NCI-H1092 treated with DMSO at 0.1 percent for 48 hours (cell line): Measurements from ENCODE around the gene CUBN.

Experiments used
- DNase-seq: peaks from one replicate; lab custom pipeline; 2025; lab: John Stamatoyannopoulos, UW

CUBN gene

DNA sequence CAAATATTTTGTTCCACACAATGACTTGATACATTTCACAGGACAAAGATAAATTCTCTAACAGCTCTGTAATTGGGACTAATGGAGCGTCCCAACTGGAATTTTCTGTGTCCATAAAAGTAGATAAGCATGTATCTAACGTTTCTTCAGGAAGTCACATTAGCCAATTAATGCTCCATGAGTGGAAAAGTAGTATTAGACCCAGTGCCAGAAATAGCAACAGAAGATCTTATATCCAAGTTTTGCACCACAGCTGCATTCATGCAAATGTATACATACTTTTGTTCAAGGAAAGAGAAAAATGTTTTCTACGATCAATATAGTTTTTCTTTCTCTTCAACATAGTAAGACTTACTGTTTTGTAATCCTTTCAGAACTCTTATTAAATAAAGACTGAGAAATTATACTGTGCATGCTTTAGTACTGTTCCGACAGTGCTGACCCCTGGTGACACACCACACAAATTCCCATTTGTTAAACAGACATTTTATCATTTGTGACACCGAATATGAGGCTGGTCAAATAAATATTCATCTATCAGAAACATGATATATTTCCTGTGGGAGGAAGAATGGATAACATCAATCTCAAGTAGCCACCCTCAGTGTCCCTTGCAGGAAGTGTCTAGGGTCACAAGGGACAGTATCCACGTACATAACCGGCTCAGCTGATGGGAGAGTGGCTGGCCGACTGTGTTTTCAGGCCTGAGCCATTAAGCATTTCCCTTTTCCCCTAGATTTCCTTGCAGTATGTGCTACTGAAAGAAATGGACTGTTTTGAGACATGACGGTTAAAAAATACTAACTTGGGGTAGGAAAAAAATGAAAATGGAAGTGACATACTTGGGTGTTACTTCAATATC, 210.3 kb downstream of the CUBN start:
- no peak for DNase-seq

DNA sequence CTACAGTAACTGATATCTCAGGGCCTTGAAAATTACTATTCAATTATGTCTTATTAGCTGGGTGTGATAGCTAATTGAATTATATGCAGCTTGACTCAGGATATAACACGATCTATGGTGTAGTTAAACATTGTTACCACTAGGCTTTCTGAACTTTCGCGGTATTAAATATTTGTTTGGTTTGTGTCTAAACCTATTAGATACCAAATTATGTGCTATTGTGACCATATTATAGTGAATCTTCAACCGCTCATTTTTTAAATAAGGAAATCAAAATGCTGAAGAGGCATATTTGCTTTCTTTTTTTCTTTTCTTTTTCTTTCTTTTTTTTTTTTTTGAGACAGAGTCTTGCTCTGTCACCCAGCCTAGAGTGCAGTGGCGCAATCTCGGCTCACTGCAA, 213.1 kb downstream of the CUBN start:
- DNase-seq = no peak

DNA sequence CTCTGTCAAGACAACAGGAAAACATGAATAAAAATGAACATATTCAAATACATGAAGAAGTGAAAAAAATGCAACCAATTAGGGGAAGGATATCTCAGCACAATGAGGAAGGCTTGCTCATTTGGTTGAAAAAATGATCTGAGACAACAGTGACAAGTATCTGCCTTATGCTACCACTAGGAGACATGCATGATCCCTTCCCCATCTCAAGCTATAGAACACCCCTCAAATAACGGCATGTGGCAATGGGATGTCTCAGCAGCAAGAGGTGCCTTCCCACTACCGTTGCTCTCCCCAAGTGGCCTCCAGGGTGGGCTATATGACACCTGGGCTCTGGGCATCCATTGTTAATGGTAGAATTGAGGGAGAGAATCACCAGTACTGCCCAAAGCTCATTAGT, 214.3 kb downstream of the CUBN start:
- no peak for DNase-seq

DNA sequence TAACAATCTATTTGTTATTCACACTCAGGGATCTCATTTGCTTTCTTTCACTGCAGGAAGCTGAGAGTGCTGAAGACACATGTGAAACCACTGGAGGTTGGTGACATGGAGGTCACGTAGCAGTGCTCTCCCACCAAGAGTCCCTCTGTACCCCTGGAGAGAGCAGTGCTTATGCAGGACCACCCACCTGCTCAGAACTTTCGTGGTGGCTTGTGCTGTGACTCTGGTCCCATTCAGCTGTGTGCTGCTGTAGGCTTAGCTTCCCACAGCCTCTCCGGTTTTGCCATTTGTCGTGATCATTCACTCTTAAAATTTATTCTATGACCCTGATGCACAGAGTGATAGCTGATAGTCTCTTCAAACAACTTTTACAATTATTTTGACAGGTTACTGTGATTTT, 216.3 kb downstream of the CUBN start:
- DNase-seq = no peak

DNA sequence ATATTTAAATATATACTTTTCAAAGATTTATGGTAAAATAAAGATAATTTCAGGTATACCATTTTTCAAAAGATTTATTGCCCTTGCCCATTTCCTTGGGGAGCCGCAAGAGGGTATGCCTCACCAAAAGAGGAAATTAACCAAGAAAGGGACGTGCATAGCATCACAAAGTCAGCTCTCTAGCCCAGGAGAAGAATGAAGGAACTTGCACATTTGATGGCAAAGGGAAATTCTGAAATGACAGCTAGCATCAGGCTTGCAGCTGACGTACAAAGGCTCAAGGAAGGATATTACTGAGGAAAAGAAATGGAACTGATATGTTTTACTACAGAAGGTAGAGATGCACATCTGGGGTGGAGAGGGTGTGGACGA, 218.8 kb downstream of the CUBN start:
- no peak for DNase-seq

DNA sequence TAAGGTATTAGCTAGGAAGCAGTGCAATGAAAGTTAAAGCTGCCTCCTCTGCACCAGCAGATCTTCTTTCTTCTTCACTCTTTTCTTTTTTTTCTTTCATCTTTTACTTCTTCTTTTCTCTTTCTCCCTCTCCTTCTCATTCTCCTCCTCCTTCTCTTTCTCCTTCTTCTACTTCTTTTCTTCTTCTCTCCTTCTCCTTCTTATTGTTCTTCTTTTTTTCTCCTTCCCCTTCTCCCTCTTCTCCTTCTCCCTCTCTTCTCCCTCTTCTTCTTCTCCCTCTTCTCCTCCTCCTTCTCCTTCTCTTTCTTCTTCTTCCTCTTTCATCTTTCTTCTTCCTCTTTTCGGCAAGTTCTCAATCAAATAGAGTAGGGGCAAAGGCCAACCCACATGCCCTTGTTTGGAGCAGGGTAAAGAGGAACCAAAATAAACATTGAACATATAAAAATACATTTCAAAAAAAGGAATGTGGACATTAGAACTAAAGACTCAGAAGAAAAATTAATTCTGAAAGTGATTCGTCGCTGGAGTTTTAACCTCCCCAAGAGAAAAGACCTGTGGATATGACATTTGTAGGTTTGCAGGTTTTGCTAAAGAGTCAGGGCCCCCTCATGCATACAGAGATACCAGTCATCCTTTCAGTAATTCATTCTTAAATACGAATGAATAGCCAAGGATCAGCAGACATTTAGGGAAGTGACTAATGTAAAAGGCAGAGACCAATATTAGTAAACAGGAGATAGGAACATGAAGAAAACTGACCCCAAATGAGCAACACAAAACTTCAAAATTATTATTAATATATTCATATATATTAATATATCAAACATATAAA, 219.4 kb downstream of the CUBN start:
- DNase-seq = no peak

DNA sequence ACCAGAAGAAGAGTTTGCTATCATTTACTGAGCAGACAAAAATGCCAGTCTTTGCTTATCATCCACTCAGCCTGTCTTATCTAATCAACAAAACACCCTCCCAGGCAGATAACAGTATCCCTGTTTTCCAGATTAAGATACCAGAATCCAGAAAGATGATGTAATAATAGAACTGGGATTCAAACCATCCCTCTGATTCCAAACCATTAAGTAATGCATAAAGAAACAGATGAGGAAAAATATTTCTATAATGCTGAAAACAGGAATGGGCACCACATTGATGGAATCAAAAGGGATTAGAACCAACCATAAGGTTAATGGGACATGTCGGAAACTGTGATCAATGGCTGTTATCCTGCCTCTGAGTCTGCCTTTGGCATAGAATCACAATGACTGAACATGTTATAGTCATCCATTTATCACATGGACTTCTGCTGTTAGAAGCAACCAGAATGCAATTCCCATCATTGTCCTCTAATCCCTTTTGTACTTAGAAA, 220.3 kb downstream of the CUBN start:
- no peak for DNase-seq

DNA sequence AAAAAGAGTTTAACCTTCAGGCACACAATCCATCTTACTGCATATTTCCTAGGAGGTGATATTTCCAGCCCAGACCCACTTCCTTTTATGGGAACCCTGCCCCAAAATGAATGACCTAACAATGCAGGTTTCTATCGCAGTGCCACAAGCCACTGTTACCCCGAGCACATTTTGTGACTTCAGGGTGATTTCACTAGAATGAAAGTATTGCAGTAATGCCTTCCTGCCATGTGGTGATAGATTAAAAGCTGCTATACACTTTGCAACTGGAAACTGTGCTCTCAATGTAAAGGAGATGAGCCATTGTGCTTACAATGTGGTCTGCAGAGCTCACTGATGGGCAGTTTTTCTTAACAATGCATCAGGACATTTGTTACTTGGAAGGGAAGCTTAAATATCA, 221.9 kb downstream of the CUBN start:
- DNase-seq = no peak

DNA sequence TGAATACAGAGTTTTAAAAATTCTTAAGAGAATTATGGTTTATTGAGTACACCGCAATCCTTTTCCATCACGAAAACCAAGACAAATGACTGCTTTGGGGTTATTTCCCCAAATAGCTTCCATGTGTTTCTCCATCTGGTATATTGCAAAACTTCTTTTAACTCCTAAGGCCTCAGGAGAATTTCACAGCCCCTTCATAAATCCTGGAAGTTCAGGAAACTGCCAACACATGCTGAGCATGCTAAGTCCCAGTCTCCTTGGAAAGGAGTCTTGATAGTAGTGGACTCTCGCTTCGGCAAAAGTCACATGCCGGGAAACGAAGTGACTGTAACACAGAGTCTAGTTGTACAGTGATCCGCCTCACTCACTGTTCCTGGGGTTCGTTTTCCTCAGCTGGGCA, 224.3 kb downstream of the CUBN start:
- no peak for DNase-seq

DNA sequence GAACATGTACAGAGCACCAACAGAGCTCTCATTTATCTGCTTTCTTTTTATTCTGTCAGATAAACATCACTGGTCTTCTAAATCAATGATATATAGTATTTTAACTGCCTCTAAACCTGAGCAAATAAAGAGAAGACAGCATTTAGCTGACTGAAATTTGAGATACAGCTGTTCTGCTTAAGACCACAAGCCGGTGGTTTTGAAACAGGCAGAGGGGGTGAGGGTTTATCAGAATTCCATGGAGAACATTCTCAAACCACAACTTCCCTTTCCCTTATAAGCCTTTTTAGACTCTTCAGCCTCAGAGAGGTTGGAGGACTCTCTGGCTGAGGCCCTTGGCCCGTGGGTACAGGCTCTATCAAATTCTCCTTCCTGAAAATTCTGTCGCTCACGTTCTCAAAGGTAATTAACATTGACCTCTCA, 225.0 kb downstream of the CUBN start:
- DNase-seq = no peak

DNA sequence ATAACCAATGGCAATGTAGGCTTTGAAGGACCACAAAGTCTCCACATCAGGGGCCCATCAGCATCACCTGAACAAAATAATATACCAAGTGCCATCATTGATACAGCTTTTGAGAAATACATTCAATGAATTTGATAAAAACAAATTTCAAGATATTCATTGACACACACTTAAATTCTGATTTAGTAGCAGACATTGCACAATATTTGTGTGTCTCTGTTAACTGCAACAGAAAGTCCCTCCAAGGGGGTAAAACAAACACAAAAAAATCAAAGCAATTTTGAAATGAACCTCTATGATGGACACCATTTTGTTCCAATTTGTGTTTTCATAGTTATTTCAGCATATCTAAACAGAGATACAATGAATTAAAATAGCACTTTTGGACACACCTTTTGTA, 225.6 kb downstream of the CUBN start:
- DNase-seq = no peak

DNA sequence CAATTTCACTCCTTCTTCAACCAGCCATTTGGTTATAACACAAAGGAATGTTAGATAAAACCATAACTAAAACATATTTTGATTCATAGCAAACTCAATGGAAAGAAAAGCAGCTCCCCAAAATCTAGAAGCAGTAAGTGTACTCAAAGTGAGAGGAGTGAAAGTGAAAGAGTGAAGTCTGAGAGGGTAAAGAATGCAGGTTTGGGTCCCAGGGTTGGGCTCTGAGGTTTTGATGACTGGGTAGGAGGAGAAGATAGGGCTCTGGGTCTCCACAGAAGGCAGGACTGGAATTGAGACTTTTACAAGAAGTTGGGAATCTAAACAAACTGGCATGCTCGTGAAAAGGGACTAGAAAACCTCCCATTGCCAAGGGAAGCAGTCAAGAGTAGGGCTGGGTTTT, 227.0 kb downstream of the CUBN start:
- DNase-seq = no peak

DNA sequence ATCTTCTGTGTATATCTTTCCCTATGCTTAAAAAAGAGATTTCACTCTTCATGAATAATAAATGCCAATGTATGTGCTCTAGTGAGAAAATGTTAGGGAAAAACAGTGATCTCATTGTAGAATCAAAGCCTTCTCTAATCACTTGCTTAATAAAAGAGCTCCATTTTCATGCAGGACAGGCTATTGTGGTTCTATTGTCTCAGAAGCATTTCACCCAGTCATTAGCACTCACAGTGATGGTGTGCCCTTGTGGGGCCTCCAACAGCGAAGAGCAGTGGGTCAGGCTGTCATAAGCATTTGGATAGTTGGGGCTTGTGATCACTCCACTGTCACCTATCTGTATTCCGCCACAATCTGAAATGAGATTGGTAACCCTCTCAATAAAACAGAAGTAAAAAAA, 228.5 kb downstream of the CUBN start:
- no peak for DNase-seq

DNA sequence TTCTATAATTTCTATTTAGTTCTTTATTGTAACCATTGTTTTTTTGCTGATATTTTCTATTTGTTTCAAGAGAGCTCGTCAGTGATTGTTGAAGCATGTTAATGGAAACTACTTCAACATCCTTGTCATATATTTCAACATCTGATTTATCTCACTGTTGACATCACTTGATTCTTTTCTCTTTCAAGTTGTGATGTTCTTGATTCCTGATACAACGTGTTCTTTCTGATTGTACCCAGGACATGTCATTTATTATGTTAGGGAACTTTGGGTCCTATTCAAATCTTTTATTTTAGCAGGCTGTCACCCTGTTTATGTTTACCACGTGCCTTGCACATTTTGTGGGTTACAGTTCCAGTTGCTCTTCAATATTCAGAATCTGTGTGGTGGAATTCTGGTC, 232.6 kb downstream of the CUBN start:
- DNase-seq = no peak

DNA sequence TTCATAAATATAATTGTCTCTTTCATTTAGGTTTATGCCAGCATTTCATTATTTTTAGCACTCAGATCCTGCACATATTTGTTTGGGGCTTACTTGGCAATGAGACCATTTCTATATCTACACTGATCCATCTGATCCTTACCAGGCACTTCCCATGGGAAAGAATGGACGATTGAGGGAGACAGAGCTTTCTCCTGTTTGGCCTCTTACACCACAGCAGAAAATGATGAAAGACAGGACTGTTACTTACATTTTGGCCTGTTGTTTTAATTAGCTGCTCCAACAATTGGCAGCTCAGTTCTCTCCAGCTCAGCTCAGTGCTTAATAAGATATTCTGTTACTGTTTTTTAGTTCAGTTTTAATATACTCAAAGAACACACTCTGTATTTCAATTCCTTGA, 234.8 kb downstream of the CUBN start:
- DNase-seq = no peak

DNA sequence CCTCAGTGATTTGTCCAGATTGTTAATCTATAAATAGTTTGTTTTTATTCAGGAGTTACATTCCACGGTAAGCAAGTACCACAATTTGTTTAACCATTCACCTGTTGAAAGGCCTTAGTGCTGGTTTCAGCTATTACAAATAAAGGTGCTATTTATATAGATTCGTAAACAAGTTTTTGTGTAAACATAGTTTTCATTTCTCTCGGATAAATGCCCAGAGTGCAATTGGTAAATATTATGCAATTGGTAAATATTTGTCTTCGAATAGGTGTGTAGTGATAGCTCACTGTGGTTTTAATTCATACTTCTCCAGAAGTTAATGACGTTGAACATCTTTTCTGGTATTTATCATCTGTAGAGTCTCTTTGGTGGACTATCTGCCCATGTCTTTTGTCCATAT, 235.9 kb downstream of the CUBN start:
- peak; percentile 13 for DNase-seq

DNA sequence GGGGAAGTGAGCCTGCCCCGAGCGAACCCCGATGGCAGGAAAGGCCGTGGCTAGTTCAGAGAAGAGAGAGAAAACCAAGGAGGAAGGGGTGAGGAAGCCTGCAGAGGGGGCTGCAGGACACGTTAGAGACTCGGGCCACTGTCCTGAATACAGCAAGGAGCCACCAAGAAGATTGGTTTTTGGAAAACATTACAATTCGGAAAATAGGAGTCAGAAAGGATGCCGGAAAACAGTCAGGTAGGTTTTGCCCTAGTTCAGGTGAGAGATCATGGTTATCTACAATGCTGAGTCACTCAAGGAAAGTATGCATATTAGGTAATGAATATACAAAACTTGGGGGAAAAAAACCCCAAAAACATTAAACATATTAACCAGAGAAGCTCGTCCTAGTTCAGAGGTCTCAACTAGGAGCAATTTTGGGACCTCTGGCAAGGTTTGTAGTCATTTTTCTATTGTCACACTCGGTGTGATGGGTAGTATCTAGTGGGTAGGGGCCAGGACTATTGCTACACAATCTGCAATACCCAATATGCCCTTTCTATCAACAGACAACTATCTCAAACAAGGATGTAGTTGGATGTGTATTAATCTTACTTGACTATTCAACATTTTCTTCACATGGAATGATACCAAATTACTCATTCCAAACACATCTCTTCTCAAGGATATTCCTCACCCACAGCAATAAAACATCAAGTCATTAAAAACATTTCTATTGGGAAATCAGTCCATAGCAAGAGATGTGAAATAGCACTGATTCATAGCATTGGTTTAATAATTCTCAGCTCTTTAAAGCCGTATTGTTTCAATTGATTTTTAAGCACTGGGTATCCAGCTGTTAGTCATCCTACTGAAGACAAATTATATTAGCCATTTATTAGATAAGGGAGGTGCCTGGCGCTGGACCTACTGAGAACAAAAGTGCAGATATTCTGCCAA, 238.0 kb downstream of the CUBN start:
- DNase-seq = no peak

DNA sequence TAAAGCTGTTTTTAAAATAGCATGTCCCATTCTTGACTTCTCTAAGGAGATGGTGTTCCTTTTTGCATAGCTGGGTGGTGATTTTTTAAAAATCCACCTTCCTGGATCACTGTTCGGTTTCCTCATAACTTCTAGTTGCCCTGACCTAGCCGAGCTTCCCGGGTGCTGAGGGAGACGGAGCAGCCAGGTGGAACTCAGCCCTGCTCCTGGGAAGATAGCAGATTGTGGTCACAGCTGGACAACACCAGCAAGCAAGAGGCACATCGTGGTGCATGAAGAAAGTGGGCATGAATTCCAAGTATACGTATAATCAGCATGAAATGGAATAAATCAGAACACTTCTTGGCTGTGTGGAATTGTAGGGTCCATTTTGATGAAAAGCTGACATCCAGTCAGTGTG, 238.9 kb downstream of the CUBN start:
- no peak for DNase-seq

DNA sequence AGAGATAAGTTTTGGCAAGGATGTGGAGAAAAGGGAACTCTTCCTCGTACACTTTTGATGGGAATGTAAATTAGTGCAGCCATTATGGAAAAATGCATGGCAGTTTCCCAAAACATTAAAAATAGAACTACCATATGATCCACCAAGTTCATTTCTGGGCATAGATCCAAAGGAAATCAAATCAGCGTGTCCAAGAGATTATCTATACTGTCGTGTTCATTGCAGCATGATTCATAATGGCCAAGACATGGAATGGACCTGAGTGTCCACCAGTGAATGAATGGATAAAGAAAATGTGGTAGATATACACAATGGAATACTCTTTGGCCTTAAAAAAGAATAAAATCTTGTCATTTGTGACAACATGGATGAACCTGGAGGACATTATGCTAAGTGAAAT, 242.0 kb downstream of the CUBN start:
- no peak for DNase-seq

DNA sequence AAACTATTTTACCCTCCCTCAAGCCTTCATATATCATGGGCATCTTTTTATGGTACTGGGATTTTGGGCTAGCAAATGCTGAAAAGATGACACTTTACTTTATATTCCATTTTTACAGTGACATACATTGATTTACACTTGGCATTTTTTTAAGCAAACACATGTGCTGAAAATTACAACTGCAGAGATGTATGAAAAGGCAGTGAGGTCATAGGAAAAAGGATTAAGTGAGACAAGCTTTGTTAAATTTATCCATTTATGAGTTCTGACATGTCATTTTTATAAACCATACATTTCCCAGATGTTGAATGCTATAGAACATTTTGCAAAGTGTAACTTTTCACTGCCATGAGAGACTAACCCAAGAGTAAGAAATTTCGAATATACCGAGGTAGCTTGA, 243.6 kb downstream of the CUBN start:
- DNase-seq = no peak

DNA sequence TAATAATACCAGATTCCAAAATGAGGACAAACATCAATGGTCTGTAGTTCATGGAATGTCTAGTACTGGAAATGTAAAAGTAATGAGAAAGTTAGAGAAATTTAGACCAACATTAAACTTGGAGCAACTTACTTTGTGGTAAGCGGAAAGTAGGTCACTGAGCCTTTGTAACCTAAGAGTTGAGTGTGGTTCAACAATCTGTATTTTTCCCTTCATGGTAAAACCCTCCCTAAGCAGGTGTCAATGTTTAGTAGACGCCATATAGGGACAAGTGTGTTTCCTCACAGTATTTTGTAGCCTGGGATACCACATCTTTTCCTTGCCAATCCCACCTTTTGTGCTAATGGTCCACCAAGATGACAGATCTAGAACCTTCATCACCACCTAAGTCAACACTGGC, 245.1 kb downstream of the CUBN start:
- no peak for DNase-seq

DNA sequence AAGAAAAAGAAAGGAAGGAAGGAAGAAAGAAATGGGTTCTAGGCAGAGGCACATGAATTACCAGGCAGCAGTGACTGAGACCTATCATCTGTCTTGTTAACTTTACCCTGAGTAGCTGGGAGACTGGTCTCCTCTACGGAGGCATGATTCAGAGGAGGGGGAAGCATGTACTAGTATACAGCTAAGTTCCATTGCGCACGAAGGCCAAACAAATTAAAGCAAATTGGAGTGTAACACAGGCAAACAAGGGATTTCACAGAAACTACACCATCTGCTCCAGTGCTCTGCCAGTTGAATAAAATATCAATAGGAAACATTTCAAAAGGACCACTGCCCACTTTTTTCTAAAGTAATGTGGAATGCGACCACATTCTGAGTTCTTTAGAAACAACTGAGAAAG, 246.5 kb downstream of the CUBN start:
- no peak for DNase-seq
